ENCODE data around the gene FAM149A. TPM values are rescaled to one million over a fixed set of nuclear protein-coding genes. Genes with fewer than 3 reads are reported as not detected.
A peak's percentile ranks its signal among the peaks of the same experiment; 100 is the strongest.

FAM149A gene
- total RNA-seq, 1 experiment from 2014 or later, result 6.6 TPM

DNA sequence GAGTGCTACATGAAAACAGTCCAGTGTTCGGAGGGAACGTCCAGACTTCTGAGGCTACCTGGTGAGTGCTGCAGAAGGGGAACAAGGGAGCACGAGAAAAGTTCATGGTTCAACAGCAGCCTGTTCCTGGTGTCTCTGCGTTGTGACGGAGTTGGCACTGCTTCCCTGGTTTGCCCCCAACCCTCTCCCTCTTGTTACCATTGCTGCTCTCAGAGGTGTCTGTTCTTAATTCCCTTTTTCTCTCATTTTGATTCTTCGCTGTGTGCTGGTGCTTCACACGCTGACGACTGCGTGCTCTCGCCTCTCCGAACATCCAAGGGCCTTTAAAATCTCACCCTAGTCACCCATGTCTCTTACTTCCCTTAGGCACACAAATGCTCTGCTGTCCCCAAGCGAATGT, 1.6 kb upstream of the FAM149A start:
- intact Hi-C loops (cut with micrococcal nuclease; ENCODE audit: unreplicated experiment), result no loop called here
- CTCF ChIA-PET, result no interaction called here
- no peak overlapping the region for H3K4me3 Mint-ChIP-seq (ENCODE audit: unreplicated experiment)

DNA sequence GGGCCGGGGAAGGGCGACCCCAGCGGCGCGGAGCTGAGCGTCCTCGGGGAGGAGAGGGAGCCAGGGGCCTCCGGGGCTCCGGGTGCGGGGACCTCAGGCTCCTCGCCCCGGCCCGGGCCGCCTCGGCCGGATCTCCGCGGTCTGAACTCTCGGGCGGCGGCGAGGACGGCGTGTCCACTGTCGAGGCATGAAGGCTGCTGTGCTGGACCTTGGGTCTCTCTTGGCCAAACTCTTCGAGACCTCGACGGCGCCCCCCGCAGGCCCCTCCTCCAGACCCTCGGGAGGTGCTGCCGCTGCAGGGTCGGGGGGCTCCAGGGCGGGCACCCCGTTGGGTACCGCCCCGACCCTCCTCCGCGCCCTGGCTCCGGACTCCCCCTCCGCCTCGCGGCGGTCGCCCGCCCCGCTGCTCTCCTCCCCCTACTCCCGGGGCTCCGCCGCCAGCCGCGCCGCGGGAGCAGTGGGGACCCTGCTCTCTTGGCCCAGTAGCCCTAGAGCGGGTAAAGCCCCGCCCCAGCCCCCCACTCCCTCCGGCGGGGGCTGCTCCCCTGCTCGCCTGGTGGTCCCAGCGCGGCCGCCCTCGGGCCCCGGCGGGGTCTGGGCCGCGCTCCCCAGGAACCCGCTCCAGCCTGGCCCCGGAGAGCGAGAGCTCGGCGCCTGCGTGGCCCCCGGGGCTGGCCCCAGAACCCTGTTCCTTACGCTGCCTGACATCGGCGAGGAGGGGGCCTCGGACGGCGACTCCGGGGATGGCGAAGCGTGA, 564 bp downstream of the FAM149A start:
- Histone ChIP-seq H3K4me3 (ENCODE audit: low read depth, low read length) (peak overlapping the region; percentile 67), H3K4me1 (0 out of 2 replicates have a peak, but pooled peaks cover 4% of the 10 kb centered on the region), H3K9me3 (no peaks in the 10 kb centered on the region), H3K36me3 (ENCODE audit: control insufficient read depth, insufficient read depth, low read length) (no peaks in the 10 kb centered on the region), H3K27me3 (replicated peaks; ENCODE audit: control insufficient read depth, insufficient read depth, low read length) (no peaks in the 10 kb centered on the region)
- CTCF ChIA-PET, result interaction anchor here (0.6 to 1.3 kb wide), 3 partner anchors 9 to 33 kb away, joined by 3 to 6 read pairs (median 4); no protein-coding TSS in a partner anchor
- H3K27ac Mint-ChIP-seq (ENCODE audit: unreplicated experiment), result peak overlapping the region; percentile 82
- TF ChIP-seq, protein P1, sequence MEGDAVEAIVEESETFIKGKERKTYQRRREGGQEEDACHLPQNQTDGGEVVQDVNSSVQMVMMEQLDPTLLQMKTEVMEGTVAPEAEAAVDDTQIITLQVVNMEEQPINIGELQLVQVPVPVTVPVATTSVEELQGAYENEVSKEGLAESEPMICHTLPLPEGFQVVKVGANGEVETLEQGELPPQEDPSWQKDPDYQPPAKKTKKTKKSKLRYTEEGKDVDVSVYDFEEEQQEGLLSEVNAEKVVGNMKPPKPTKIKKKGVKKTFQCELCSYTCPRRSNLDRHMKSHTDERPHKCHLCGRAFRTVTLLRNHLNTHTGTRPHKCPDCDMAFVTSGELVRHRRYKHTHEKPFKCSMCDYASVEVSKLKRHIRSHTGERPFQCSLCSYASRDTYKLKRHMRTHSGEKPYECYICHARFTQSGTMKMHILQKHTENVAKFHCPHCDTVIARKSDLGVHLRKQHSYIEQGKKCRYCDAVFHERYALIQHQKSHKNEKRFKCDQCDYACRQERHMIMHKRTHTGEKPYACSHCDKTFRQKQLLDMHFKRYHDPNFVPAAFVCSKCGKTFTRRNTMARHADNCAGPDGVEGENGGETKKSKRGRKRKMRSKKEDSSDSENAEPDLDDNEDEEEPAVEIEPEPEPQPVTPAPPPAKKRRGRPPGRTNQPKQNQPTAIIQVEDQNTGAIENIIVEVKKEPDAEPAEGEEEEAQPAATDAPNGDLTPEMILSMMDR (IDR thresholded peaks at IDR 0.05; ENCODE audit: insufficient read depth in 1 of 2, low read depth in 1 of 2, low read length in 1 of 2, severe bottlenecking in 1 of 2, unreplicated experiment in 1 of 2), result no peak
- no peaks in the 10 kb centered on the region for H3K27me3 Mint-ChIP-seq (ENCODE audit: insufficient read depth, unreplicated experiment)
- BruUV-seq (replicated peaks), result no TSS peak
- H3K9me3 Mint-ChIP-seq (ENCODE audit: unreplicated experiment), result no peaks in the 10 kb centered on the region
- DNase-seq, result peak in 1 of 2 experiments; percentile 52
- intact Hi-C loops (cut with micrococcal nuclease; ENCODE audit: unreplicated experiment), result loop anchor here (2.0 kb wide), 3 partner anchors 22 to 40 kb away; no protein-coding TSS in a partner anchor
- H3K4me3 Mint-ChIP-seq (ENCODE audit: unreplicated experiment), result peak overlapping the region; percentile 60
- POLR2A ChIA-PET, result no interaction called here
- no peaks in the 10 kb centered on the region for H3K4me1 Mint-ChIP-seq (ENCODE audit: low read depth, unreplicated experiment)
- no peaks in the 10 kb centered on the region for H3K36me3 Mint-ChIP-seq (ENCODE audit: insufficient read depth, unreplicated experiment)

More for the DNA sequence above, 1.6 kb upstream of the FAM149A start:
- Histone ChIP-seq H3K4me1 (0 out of 2 replicates have a peak, but pooled peaks cover 4% of the 10 kb centered on the region), H3K4me3 (ENCODE audit: low read depth, low read length) (no peak overlapping the region), H3K36me3 (ENCODE audit: control insufficient read depth, insufficient read depth, low read length) (no peaks in the 10 kb centered on the region), H3K9me3 (no peaks in the 10 kb centered on the region), H3K27me3 (replicated peaks; ENCODE audit: control insufficient read depth, insufficient read depth, low read length) (no peaks in the 10 kb centered on the region)
- Mint-ChIP-seq H3K36me3 (ENCODE audit: insufficient read depth, unreplicated experiment) (no peaks in the 10 kb centered on the region), H3K9me3 (ENCODE audit: unreplicated experiment) (no peaks in the 10 kb centered on the region), H3K27ac (ENCODE audit: unreplicated experiment) (no peak overlapping the region), H3K27me3 (ENCODE audit: insufficient read depth, unreplicated experiment) (peaks cover 3% of the 10 kb centered on the region), H3K4me1 (ENCODE audit: low read depth, unreplicated experiment) (no peaks in the 10 kb centered on the region)
- POLR2A ChIA-PET, result no interaction called here
- TF ChIP-seq, protein P1 (IDR thresholded peaks at IDR 0.05; ENCODE audit: insufficient read depth in 1 of 2, low read depth in 1 of 2, low read length in 1 of 2, severe bottlenecking in 1 of 2, unreplicated experiment in 1 of 2), result no peak
- no TSS peak for BruUV-seq (replicated peaks)
- DNase-seq, result no peak

DNA sequence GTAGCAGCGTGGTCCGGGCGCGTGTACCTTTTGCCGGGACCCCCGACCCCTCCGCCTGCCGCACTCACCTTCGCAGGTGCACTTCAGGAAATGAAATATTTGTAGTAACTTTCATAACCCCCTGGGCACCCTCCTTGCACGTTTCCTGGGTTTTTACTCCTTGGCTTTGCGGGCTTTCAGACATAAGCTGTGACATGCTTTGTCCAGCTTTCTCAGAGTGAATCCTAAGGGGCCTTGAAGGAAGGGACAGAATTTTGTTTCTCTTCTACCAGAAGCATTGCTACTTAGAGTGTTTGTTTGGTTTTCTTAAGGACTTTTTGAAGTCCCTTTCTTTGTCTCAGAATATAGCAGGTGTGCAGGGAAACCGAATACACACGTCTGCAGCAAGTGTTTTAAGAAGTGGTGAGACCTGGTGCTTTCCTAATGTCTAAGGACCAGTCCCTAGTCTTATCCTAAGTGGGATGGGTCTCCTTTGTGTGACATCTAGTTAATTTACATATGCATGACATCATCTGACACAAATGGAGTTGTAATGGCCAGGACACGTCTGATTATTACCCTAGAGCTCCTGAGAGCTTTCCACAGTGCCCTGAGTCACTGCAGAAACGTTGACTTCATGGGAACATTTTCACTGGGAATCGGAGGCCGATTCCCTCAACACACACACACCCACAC, 1.3 kb downstream of the FAM149A start:
- peak in 1 of 2 experiments; percentile 6 for DNase-seq
- Mint-ChIP-seq H3K4me1 (ENCODE audit: low read depth, unreplicated experiment) (no peaks in the 10 kb centered on the region), H3K9me3 (ENCODE audit: unreplicated experiment) (no peaks in the 10 kb centered on the region), H3K4me3 (ENCODE audit: unreplicated experiment) (peak overlapping the region; percentile 60), H3K27ac (ENCODE audit: unreplicated experiment) (peak overlapping the region; percentile 82), H3K36me3 (ENCODE audit: insufficient read depth, unreplicated experiment) (no peaks in the 10 kb centered on the region), H3K27me3 (ENCODE audit: insufficient read depth, unreplicated experiment) (no peaks in the 10 kb centered on the region)
- 0 out of 2 replicates have a peak, but pooled peaks cover 4% of the 10 kb centered on the region for H3K4me1 ChIP-seq
- H3K9me3 ChIP-seq, result no peaks in the 10 kb centered on the region
- POLR2A ChIA-PET, result no interaction called here
- BruUV-seq (replicated peaks), result TSS peak; percentile 42
- H3K27me3 ChIP-seq (replicated peaks; ENCODE audit: control insufficient read depth, insufficient read depth, low read length), result no peaks in the 10 kb centered on the region
- peak overlapping the region; percentile 67 for H3K4me3 ChIP-seq (ENCODE audit: low read depth, low read length)
- intact Hi-C loops (cut with micrococcal nuclease; ENCODE audit: unreplicated experiment), result loop anchor here (2.0 kb wide), 3 partner anchors 23 to 39 kb away; no protein-coding TSS in a partner anchor
- CTCF ChIA-PET, result interaction anchor here (0.6 to 1.3 kb wide), 3 partner anchors 10 to 32 kb away, joined by 4 read pairs; no protein-coding TSS in a partner anchor
- H3K36me3 ChIP-seq (ENCODE audit: control insufficient read depth, insufficient read depth, low read length), result no peaks in the 10 kb centered on the region
- TF ChIP-seq, protein P1 (IDR thresholded peaks at IDR 0.05; ENCODE audit: insufficient read depth in 1 of 2, low read depth in 1 of 2, low read length in 1 of 2, severe bottlenecking in 1 of 2, unreplicated experiment in 1 of 2), result no peak
